KMS-11 (cell line): ENCODE data around the gene ABCA1.
A peak's percentile ranks its signal among the peaks of the same experiment; 100 is the strongest.

ENCODE experiments used
- H2AFZ ChIP-seq: fragments of 200-600 bp; sonication (generic); 2 replicates; pipeline ENCODE4 v1.6.1; 2016; ENCODE audit warnings: antibody characterized with exemption, mixed run types, low read depth
- H3K27ac ChIP-seq: fragments of 200-600 bp; sonication (generic); 2 replicates; pipeline ENCODE4 v1.6.1; 2016; ENCODE audit warnings: mild to moderate bottlenecking, mixed run types
- H3K27me3 ChIP-seq: fragments of 200-600 bp; sonication (generic); 2 replicates; pipeline ENCODE4 v1.6.1; 2017; ENCODE audit warnings: mild to moderate bottlenecking, low read depth, mixed run types, moderate library complexity; ENCODE audit not compliant: insufficient read depth
- H3K36me3 ChIP-seq: fragments of 200-600 bp; sonication (generic); 2 replicates; pipeline ENCODE4 v1.6.1; 2017; ENCODE audit warnings: mild to moderate bottlenecking, mixed run types; ENCODE audit not compliant: insufficient read depth
- H3K4me1 ChIP-seq: fragments of 200-600 bp; sonication (generic); 2 replicates; pipeline ENCODE4 v1.6.1; 2016; ENCODE audit warnings: mild to moderate bottlenecking, low read depth, mixed run types; ENCODE audit not compliant: poor library complexity, severe bottlenecking
- H3K4me2 ChIP-seq: fragments of 200-600 bp; sonication (generic); 2 replicates; pipeline ENCODE4 v1.7.0; 2016; ENCODE audit warnings: mild to moderate bottlenecking, mixed run types
- H3K4me3 ChIP-seq: fragments of 200-600 bp; sonication (generic); IDR thresholded peaks from 2 replicates; pipeline ENCODE4 v1.6.1; 2017; ENCODE audit warnings: low read depth, low read length, mixed read lengths; ENCODE audit not compliant: insufficient read depth
- H3K79me2 ChIP-seq: fragments of 200-600 bp; sonication (generic); 2 replicates; pipeline ENCODE4 v1.6.1; 2016; ENCODE audit warnings: low read depth, mixed run types; ENCODE audit not compliant: insufficient read depth
- H3K9ac ChIP-seq: fragments of 200-600 bp; sonication (generic); 2 replicates; pipeline ENCODE4 v1.6.1; 2016; ENCODE audit warnings: mild to moderate bottlenecking, mixed run types
- H4K20me1 ChIP-seq: fragments of 200-600 bp; sonication (generic); 2 replicates; pipeline ENCODE4 v1.6.1; 2016; ENCODE audit warnings: mild to moderate bottlenecking, mixed run types; ENCODE audit not compliant: insufficient read depth
- CTCF ChIP-seq: fragments of 200-600 bp; sonication (generic); conservative IDR thresholded peaks from 2 replicates; pipeline ENCODE4 v1.6.1; 2017; ENCODE audit warnings: low read depth, mild to moderate bottlenecking, antibody characterized with exemption, low read length, moderate library complexity, mixed read lengths

The ABCA1 gene

DNA sequence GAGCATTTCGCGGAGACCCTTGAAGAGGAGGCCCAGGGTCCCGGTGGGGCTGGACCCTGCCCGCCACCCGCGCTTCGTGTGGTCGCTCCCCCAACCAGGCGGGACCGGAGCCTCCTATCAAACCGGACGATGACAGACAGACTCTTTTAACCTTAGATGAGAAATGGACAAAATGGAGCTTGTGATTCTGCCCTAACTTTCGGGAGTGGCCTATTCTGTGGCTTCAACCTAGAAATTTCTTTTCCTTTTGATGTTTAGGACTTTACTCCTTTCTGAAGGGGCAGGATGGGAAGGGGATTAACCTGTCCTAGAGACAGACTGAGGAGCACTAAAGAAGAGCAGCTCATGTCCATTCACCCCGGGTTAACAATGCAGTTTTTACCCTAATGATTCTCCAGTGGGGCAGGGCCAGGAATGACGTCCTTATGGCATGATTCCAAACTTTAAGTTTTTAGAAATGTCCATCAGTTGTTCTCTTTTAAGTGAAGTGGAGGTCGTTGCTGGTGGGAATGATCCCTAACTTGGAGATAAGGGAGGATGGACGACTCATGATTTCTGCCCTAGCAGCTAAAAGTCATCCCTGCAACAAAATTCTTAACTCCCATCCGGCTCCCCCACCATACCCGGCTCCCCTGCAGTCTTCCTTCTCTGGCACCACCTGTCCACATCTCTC, 179.5 kb downstream of the ABCA1 start:
- Histone ChIP-seq H3K4me2 (peak overlapping the region; percentile 77), H4K20me1 (no peaks in the 10 kb centered on the region), H3K4me3 (peak overlapping the region; percentile 35), H3K27ac (peak overlapping the region; percentile 75), H3K27me3 (no peaks in the 10 kb centered on the region), H3K79me2 (no peaks in the 10 kb centered on the region), H3K36me3 (no peaks in the 10 kb centered on the region), H3K4me1 (peaks cover 35% of the 10 kb centered on the region), H3K9ac (peak overlapping the region; percentile 73), H2AFZ (peak overlapping the region; percentile 94)
- TF ChIP-seq CTCF = no peak

DNA sequence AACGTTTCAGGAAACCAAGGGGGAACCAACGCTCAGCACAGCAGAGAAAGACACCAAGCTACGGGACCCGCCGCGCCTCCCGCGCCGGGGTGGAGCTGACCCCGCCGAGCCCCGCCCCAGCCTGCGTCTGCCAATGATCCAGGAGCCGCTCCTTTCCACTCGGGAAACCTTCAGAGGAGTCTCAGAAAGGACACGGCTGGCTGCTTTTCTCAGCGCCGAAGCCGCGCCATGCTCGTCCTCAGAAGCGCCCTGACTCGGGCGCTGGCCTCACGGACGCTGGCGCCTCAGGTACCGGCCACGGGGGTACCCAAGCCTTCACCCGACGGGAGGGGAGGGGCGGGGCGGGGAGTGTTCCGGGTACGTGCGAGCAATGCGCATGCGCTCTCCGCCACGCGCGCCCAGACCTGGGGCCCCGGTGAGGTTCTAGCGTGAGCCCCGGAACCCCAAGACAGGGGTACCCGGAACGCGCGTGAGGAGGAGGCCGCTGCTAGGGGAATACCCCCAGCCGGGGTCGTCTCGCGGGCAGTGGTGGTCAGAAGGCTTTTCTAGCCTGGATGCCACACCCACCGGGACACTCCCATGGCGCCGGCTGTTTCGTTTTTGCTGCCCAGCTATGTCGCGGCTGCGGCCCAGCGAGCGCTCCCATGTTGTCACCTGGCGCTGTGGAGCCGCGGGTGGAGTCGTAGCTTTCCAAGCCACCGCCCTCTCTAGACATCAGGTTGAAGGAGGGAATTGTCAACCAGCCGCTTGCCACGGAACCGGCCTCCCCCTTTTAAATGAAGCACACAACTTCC, 180.2 kb downstream of the ABCA1 start, which contains the start of gene NIPSNAP3A:
TSS of gene NIPSNAP3A (plus strand) at position 119 of the 794 bp plus-strand sequence. CDS start at position 229, 110 bp downstream.
- H4K20me1 ChIP-seq = no peaks in the 10 kb centered on the region
- H3K4me1 ChIP-seq = peaks cover 35% of the 10 kb centered on the region
- H2AFZ ChIP-seq = peak within 1 kb of the TSS; percentile 94
- no peak for TF ChIP-seq CTCF
- no peaks in the 10 kb centered on the region for H3K27me3 ChIP-seq
- no peaks in the 10 kb centered on the region for H3K79me2 ChIP-seq
- peak within 1 kb of the TSS; percentile 35 for H3K4me3 ChIP-seq
- no peaks in the 10 kb centered on the region for H3K36me3 ChIP-seq
- H3K9ac ChIP-seq = peak within 1 kb of the TSS; percentile 73
- peak within 1 kb of the TSS; percentile 75 for H3K27ac ChIP-seq
- peak within 1 kb of the TSS; percentile 77 for H3K4me2 ChIP-seq

DNA sequence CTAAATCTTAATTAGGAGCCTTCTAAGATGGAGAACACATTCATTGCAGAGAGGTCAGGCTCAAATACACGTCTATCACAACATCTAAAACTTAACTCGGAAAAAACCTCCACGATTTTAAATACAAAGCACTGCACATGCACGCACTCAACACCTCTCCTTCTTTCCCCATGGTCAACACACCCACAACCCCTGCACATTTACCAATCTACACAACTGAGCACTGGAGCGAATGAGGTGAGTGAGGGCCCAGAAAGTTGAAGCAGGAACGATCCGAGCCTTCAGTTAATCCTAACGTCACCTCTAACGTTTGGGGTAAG, 180.8 kb downstream of the ABCA1 start:
- Histone ChIP-seq H3K4me2 (peak overlapping the region; percentile 77), H3K79me2 (no peaks in the 10 kb centered on the region), H3K27me3 (no peaks in the 10 kb centered on the region), H4K20me1 (no peaks in the 10 kb centered on the region), H3K4me1 (peaks cover 35% of the 10 kb centered on the region), H3K4me3 (no peak overlapping the region), H3K9ac (peak overlapping the region; percentile 73), H2AFZ (peak overlapping the region; percentile 94), H3K27ac (peak overlapping the region; percentile 75), H3K36me3 (no peaks in the 10 kb centered on the region)
- TF ChIP-seq CTCF = no peak

DNA sequence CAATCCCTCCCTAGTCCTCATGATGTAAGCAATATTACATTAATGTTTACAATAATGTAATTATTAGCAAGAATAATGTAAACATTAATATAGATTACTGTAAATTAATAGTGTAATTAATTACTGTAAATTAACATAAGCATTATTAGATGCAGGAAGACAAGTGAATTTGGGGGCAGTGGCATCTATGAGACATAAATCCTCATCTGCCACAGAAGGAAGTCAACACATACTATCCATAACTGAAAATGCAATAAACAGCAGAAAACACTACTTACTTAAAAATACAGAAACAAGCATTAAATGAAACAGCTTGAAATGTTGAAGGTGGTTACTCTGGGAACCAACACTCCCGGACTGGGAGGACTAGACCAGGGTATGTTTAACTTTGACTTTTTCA, 181.2 kb downstream of the ABCA1 start:
- Histone ChIP-seq H3K4me2 (peak overlapping the region; percentile 77), H2AFZ (peak overlapping the region; percentile 94), H3K27me3 (no peaks in the 10 kb centered on the region), H4K20me1 (no peaks in the 10 kb centered on the region), H3K79me2 (no peaks in the 10 kb centered on the region), H3K4me3 (no peak overlapping the region), H3K27ac (peak overlapping the region; percentile 75), H3K36me3 (no peaks in the 10 kb centered on the region), H3K4me1 (peaks cover 35% of the 10 kb centered on the region), H3K9ac (peak overlapping the region; percentile 73)
- TF ChIP-seq CTCF = no peak
